Esophagus (tissue), 2 donors: ENCODE measurements around the gene GPR132. TPM values are rescaled to one million over a fixed set of nuclear protein-coding genes. Genes with fewer than 3 reads are reported as not detected.

ENCODE experiments used
- H3K27ac ChIP-seq, 2 donors: one replicate each; pipeline ENCODE4 v1.5.1; 2013; ENCODE audit warnings: low read depth in 2 of 2, mild to moderate bottlenecking in 2 of 2, inconsistent platforms in 1 of 2, low read length in 1 of 2, moderate library complexity in 1 of 2
- H3K27me3 ChIP-seq, 2 donors: one replicate each; pipeline ENCODE4 v1.6.1; 2013; ENCODE audit warnings: low read length in 2 of 2, control low read depth in 1 of 2, mild to moderate bottlenecking in 1 of 2; ENCODE audit not compliant: insufficient read depth in 2 of 2, control insufficient read depth in 1 of 2
- H3K36me3 ChIP-seq, 2 donors: one replicate each; pipeline ENCODE4 v1.6.1; 2013; ENCODE audit warnings: low read length in 1 of 2; ENCODE audit not compliant: control insufficient read depth in 2 of 2, insufficient read depth in 2 of 2
- H3K4me1 ChIP-seq, 2 donors: one replicate each; pipeline ENCODE4 v1.6.1; 2013; ENCODE audit warnings: low read length in 1 of 2; ENCODE audit not compliant: control insufficient read depth in 2 of 2, insufficient read depth in 2 of 2
- H3K4me3 ChIP-seq, 2 donors: one replicate each; pipeline ENCODE4 v1.5.1; 2013; ENCODE audit warnings: low read length in 2 of 2, mild to moderate bottlenecking in 2 of 2, low read depth in 1 of 2, moderate library complexity in 1 of 2
- H3K9me3 ChIP-seq, 2 donors: one replicate each; pipeline ENCODE4 v1.6.1; 2013; ENCODE audit warnings: mild to moderate bottlenecking in 2 of 2, low read depth in 1 of 2, low read length in 1 of 2, moderate library complexity in 1 of 2; ENCODE audit not compliant: control insufficient read depth in 2 of 2, insufficient read depth in 1 of 2
- WGBS, 2 donors: extraction: QIAGEN DNeasy Blood & Tissue Kit; methylation state at CpG; one replicate each; pipeline ENCODE4 v1.1.7; 2013; 5-methylcytosine and 5-hydroxymethylcytosine counted together
- polyA plus RNA-seq, 2 donors: library from polyadenylated mRNA; stranded (reverse); fragments of 200-250 nt; gene quantifications; one replicate each; pipeline ENCODE4 v1.2.3, GENCODE V29; 2013
- donor health status: healthy with polysubstance abuse.
- donor health status: Bipolar disorder and iron deficiency.

Gene GPR132
- polyA plus RNA-seq, 2 donors, result 0.42 to 0.47 TPM

GRCh38 chr14:105076805-105077648, 11.8 kb upstream of the GPR132 start:
- peaks cover 0 to 3% of the 10 kb centered on the region in 2 donors for H3K9me3 ChIP-seq
- peaks cover 0 to 12% of the 10 kb centered on the region in 2 donors for H3K4me1 ChIP-seq
- no peaks in the 10 kb centered on the region for H3K27me3 ChIP-seq
- no peak overlapping the region for H3K4me3 ChIP-seq
- WGBS, 2 donors, result 54 to 64% methylated on average over 10 to 18 of the region's 18 CpGs
- H3K36me3 ChIP-seq, result no peaks in the 10 kb centered on the region
- H3K27ac ChIP-seq, result no peak overlapping the region

GRCh38 chr14:105076296-105076804, 11.1 kb upstream of the GPR132 start:
- Histone ChIP-seq H3K27me3 (no peaks in the 10 kb centered on the region), H3K4me1 (peaks cover 0 to 12% of the 10 kb centered on the region in 2 donors), H3K36me3 (no peaks in the 10 kb centered on the region), H3K27ac (no peak overlapping the region), H3K9me3 (peaks cover 0 to 3% of the 10 kb centered on the region in 2 donors), H3K4me3 (no peak overlapping the region)
- WGBS, 2 donors, result 68 to 74% methylated on average over 16 of the region's 16 CpGs

- H3K36me3 ChIP-seq, result no peaks in the 10 kb centered on the region
- WGBS, 2 donors, result 25 to 32% methylated on average over 24 of the region's 24 CpGs
Measured at GRCh38 chr14:105075379-105076295, 10.4 kb upstream of the GPR132 start.

GRCh38 chr14:105074601-105075053, 9.4 kb upstream of the GPR132 start:
- whole genome bisulfite sequencing, 2 donors, result 35 to 42% methylated on average over 15 of the region's 15 CpGs
- H3K36me3 ChIP-seq, result no peaks in the 10 kb centered on the region

More at GRCh38 chr14:105075379-105076295, 10.4 kb upstream of the GPR132 start:
- Histone ChIP-seq H3K4me1 (peaks cover 0 to 13% of the 10 kb centered on the region in 2 donors), H3K27ac (no peak overlapping the region), H3K27me3 (no peaks in the 10 kb centered on the region), H3K4me3 (no peak overlapping the region), H3K9me3 (peaks cover 0 to 3% of the 10 kb centered on the region in 2 donors)

GRCh38 chr14:105073720-105074600, 8.7 kb upstream of the GPR132 start:
- Histone ChIP-seq H3K9me3 (no peaks in the 10 kb centered on the region), H3K4me3 (no peak overlapping the region), H3K27me3 (no peaks in the 10 kb centered on the region), H3K27ac (no peak overlapping the region), H3K36me3 (no peaks in the 10 kb centered on the region), H3K4me1 (peaks cover 0 to 19% of the 10 kb centered on the region in 2 donors)
- WGBS, 2 donors, result 80 to 85% methylated on average over 18 of the region's 18 CpGs

More at GRCh38 chr14:105074601-105075053, 9.4 kb upstream of the GPR132 start:
- peaks cover 0 to 19% of the 10 kb centered on the region in 2 donors for H3K4me1 ChIP-seq
- H3K27me3 ChIP-seq, result no peaks in the 10 kb centered on the region
- no peak overlapping the region for H3K27ac ChIP-seq
- no peak overlapping the region for H3K4me3 ChIP-seq
- H3K9me3 ChIP-seq, result peaks cover 0 to 1% of the 10 kb centered on the region in 2 donors

- no peaks in the 10 kb centered on the region for H3K9me3 ChIP-seq
- H3K36me3 ChIP-seq, result no peaks in the 10 kb centered on the region
- H3K27me3 ChIP-seq, result no peaks in the 10 kb centered on the region
- H3K4me3 ChIP-seq, result no peak overlapping the region
- peaks cover 0 to 19% of the 10 kb centered on the region in 2 donors for H3K4me1 ChIP-seq
- 79 to 83% methylated on average over 18 of the region's 18 CpGs for WGBS, 2 donors
- no peak overlapping the region for H3K27ac ChIP-seq
Measured at GRCh38 chr14:105072892-105073719, 7.9 kb upstream of the GPR132 start.

- Histone ChIP-seq H3K36me3 (no peaks in the 10 kb centered on the region), H3K4me1 (peaks cover 0 to 19% of the 10 kb centered on the region in 2 donors), H3K27me3 (no peaks in the 10 kb centered on the region), H3K4me3 (no peak overlapping the region), H3K9me3 (no peaks in the 10 kb centered on the region), H3K27ac (no peak overlapping the region)
- 71 to 74% methylated on average over 11 of the region's 11 CpGs for WGBS, 2 donors
Measured at GRCh38 chr14:105072381-105072861, 7.2 kb upstream of the GPR132 start.

GRCh38 chr14:105071942-105072341, 6.7 kb upstream of the GPR132 start:
- Histone ChIP-seq H3K4me3 (no peak overlapping the region), H3K9me3 (no peaks in the 10 kb centered on the region), H3K4me1 (peaks cover 0 to 19% of the 10 kb centered on the region in 2 donors), H3K36me3 (no peaks in the 10 kb centered on the region), H3K27me3 (no peaks in the 10 kb centered on the region), H3K27ac (no peak overlapping the region)
- 91 to 92% methylated on average over 25 of the region's 25 CpGs for whole genome bisulfite sequencing, 2 donors
